ENCODE measurements around the gene CRTC1. TPM values are rescaled to one million over a fixed set of nuclear protein-coding genes. Genes with fewer than 3 reads are reported as not detected.

CRTC1 gene
- total RNA-seq, 1 donor from 2014 or later, result 2.3 TPM

DNA sequence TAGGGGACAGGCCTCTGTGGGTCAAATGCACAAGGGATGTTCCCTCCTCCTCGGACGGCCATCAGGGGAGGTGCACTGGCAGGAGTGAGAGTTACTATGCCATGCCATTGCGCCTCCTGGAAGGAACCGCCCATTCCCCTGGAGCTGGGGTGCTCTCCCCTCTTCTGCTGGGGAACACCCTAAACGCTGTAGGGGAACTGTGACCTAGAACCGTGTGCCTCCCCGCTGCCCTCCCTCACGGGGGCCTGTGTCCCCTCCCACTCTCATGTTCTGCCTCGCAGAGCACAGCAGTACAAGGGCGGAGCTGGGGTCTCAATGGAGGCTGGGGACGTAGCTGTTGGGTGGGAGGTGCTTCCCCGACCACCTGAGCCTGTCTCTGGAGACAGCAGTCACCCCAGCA, 17.2 kb upstream of the CRTC1 start:
- Histone ChIP-seq H3K36me3 (ENCODE audit: control insufficient read depth, insufficient read depth, low read length) (no peaks in the 10 kb centered on the region), H3K4me3 (ENCODE audit: low read depth, low read length) (no peak overlapping the region), H3K27me3 (ENCODE audit: control insufficient read depth, insufficient read depth, low read length) (no peaks in the 10 kb centered on the region)
- DNase-seq (ENCODE audit: low read depth), result no peak
- TF ChIP-seq, protein P1, sequence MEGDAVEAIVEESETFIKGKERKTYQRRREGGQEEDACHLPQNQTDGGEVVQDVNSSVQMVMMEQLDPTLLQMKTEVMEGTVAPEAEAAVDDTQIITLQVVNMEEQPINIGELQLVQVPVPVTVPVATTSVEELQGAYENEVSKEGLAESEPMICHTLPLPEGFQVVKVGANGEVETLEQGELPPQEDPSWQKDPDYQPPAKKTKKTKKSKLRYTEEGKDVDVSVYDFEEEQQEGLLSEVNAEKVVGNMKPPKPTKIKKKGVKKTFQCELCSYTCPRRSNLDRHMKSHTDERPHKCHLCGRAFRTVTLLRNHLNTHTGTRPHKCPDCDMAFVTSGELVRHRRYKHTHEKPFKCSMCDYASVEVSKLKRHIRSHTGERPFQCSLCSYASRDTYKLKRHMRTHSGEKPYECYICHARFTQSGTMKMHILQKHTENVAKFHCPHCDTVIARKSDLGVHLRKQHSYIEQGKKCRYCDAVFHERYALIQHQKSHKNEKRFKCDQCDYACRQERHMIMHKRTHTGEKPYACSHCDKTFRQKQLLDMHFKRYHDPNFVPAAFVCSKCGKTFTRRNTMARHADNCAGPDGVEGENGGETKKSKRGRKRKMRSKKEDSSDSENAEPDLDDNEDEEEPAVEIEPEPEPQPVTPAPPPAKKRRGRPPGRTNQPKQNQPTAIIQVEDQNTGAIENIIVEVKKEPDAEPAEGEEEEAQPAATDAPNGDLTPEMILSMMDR (IDR thresholded peaks at IDR 0.05; ENCODE audit: insufficient read depth, low read length, poor library complexity, severe bottlenecking), result no peak

DNA sequence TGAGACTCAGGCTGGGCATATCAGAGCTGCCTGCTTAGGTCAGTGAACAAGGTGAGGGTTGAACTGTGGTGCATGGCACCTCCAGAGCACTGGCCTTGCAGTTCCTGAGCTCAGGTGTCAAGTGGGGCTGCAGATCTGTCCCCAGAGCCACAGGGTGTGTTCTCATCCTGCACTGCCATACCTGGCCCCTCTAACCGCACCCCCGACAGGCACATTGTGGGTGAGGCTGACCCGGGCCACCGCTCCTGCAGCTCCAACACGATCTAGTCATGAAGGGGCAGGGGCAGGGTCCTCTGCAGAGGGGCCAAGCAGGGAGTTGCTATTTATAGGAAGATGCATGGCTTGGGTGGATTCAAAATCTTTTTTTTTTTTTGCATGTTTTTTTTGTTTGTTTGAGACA, 16.7 kb upstream of the CRTC1 start:
- Histone ChIP-seq H3K27me3 (ENCODE audit: control insufficient read depth, insufficient read depth, low read length) (no peaks in the 10 kb centered on the region), H3K36me3 (ENCODE audit: control insufficient read depth, insufficient read depth, low read length) (no peaks in the 10 kb centered on the region), H3K4me3 (ENCODE audit: low read depth, low read length) (no peak overlapping the region)
- TF ChIP-seq, protein P1 (IDR thresholded peaks at IDR 0.05; ENCODE audit: insufficient read depth, low read length, poor library complexity, severe bottlenecking), result no peak
- DNase-seq (ENCODE audit: low read depth), result no peak

DNA sequence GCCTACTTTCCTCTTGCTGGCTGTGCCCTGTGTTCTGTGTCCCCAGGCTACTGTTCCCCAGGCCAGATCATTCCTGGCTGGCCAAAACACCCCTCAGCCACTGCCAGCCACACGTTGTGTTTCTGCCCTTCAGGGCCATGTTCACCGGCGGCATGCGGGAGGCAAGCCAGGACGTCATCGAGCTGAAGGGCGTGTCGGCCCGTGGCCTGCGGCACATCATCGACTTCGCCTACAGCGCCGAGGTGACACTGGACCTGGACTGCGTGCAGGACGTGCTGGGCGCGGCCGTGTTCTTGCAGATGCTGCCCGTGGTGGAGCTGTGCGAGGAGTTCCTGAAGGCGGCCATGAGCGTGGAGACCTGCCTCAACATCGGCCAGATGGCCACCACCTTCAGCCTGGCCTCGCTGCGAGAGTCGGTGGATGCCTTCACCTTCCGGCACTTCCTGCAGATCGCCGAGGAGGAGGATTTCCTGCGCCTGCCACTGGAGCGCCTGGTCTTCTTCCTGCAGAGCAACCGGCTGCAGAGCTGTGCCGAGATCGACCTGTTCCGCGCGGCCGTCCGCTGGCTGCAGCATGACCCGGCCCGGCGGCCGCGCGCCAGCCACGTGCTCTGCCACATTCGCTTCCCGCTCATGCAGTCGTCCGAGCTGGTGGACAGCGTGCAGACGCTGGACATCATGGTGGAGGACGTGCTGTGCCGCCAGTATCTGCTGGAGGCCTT, 15.8 kb upstream of the CRTC1 start:
- no peak for DNase-seq (ENCODE audit: low read depth)
- no peaks in the 10 kb centered on the region for H3K36me3 ChIP-seq (ENCODE audit: control insufficient read depth, insufficient read depth, low read length)
- TF ChIP-seq, protein P1 (IDR thresholded peaks at IDR 0.05; ENCODE audit: insufficient read depth, low read length, poor library complexity, severe bottlenecking), result no peak
- no peak overlapping the region for H3K4me3 ChIP-seq (ENCODE audit: low read depth, low read length)
- no peaks in the 10 kb centered on the region for H3K27me3 ChIP-seq (ENCODE audit: control insufficient read depth, insufficient read depth, low read length)

DNA sequence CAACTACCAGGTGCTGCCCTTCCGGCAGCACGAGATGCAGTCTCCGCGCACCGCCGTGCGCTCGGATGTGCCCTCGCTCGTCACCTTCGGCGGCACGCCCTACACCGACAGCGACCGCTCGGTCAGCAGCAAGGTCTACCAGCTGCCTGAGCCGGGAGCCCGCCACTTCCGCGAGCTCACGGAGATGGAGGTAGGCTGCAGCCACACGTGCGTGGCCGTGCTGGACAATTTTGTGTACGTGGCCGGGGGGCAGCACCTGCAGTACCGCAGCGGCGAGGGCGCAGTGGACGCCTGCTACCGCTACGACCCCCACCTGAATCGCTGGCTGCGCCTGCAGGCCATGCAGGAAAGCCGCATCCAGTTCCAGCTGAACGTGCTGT, 15.2 kb upstream of the CRTC1 start:
- Histone ChIP-seq H3K4me3 (ENCODE audit: low read depth, low read length) (no peak overlapping the region), H3K27me3 (ENCODE audit: control insufficient read depth, insufficient read depth, low read length) (no peaks in the 10 kb centered on the region), H3K36me3 (ENCODE audit: control insufficient read depth, insufficient read depth, low read length) (no peaks in the 10 kb centered on the region)
- TF ChIP-seq, protein P1 (IDR thresholded peaks at IDR 0.05; ENCODE audit: insufficient read depth, low read length, poor library complexity, severe bottlenecking), result no peak
- DNase-seq (ENCODE audit: low read depth), result no peak

DNA sequence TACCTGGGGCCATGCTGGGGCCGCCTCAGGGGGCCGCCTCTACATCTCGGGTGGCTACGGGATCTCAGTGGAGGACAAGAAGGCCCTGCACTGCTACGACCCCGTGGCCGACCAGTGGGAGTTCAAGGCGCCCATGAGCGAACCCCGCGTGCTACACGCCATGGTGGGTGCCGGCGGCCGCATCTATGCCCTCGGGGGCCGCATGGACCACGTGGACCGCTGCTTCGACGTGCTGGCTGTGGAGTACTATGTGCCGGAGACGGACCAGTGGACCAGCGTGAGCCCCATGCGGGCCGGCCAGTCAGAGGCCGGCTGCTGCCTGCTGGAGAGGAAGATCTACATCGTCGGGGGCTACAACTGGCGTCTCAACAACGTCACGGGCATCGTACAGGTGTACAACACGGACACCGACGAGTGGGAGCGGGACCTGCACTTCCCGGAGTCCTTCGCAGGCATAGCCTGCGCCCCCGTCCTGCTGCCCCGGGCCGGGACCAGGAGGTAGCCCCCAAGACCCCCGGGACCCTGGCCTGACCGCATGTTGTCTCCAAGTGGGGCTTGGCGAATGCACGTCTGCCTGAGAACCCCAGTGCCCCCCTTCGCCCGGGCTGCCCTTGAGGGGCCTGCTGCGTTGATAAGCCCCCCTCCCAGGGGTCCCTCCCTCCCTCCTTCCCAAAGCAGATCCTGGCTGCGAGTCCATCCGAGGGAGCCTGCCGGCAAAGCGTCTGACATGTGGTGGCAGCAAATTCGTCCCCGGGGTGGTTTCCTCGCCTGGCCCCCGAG, 14.5 kb upstream of the CRTC1 start:
- H3K4me3 ChIP-seq (ENCODE audit: low read depth, low read length), result no peak overlapping the region
- TF ChIP-seq, protein P1 (IDR thresholded peaks at IDR 0.05; ENCODE audit: insufficient read depth, low read length, poor library complexity, severe bottlenecking), result no peak
- H3K36me3 ChIP-seq (ENCODE audit: control insufficient read depth, insufficient read depth, low read length), result no peaks in the 10 kb centered on the region
- no peak for DNase-seq (ENCODE audit: low read depth)
- no peaks in the 10 kb centered on the region for H3K27me3 ChIP-seq (ENCODE audit: control insufficient read depth, insufficient read depth, low read length)

All from kidney epithelial cell (primary cell).